ENCODE measurements around the gene PACRG.

The PACRG gene

GRCh38 chr6:163281634-163282033 is 553.9 kb downstream of the PACRG start:
- H3K4me3 ChIP-seq (ENCODE audit: low read length) = no peak overlapping the region
- DNase-seq (ENCODE audit: low read depth, low spot score) = no peak
- no peaks in the 10 kb centered on the region for H3K4me1 ChIP-seq (ENCODE audit: control insufficient read depth, insufficient read depth, low read length)
- H3K9me3 ChIP-seq (ENCODE audit: control insufficient read depth, insufficient read depth, low read length) = no peaks in the 10 kb centered on the region
- no peaks in the 10 kb centered on the region for H3K27me3 ChIP-seq (ENCODE audit: control insufficient read depth, insufficient read depth, low read length)
- H3K36me3 ChIP-seq (ENCODE audit: control insufficient read depth, insufficient read depth, low read length) = no peaks in the 10 kb centered on the region
- no peak overlapping the region for H3K27ac ChIP-seq (ENCODE audit: low read length)
- WGBS (ENCODE audit: insufficient coverage, insufficient read length) = 100% methylated on average over 1 of the region's 1 CpG

DNA sequence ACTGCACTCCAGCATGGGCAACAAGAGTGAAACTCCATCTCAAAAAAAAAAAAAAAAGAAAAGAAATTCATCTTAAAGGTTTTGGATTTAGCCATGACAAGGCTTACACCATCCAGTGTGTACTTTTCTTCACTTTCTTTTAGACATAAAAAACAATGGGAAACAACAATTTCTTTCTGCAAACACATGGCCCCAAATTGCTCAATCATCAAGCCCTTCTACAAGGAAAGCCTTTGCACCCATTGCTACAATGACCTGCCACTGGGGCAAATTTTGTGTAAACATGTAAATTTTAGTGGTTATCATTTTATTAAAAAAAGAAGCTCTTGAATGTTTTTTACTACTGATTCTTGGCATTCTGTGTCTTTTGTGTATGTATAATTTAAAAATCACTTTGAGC is 554.9 kb downstream of the PACRG start:
- H3K27ac ChIP-seq (ENCODE audit: low read length) = no peak overlapping the region
- no peaks in the 10 kb centered on the region for H3K4me1 ChIP-seq (ENCODE audit: control insufficient read depth, insufficient read depth, low read length)
- H3K9me3 ChIP-seq (ENCODE audit: control insufficient read depth, insufficient read depth, low read length) = no peaks in the 10 kb centered on the region
- H3K4me3 ChIP-seq (ENCODE audit: low read length) = no peak overlapping the region
- H3K27me3 ChIP-seq (ENCODE audit: control insufficient read depth, insufficient read depth, low read length) = no peaks in the 10 kb centered on the region
- H3K36me3 ChIP-seq (ENCODE audit: control insufficient read depth, insufficient read depth, low read length) = no peaks in the 10 kb centered on the region
- no peak for DNase-seq (ENCODE audit: low read depth, low spot score)

GRCh38 chr6:163284151-163284550 is 556.4 kb downstream of the PACRG start:
- no peaks in the 10 kb centered on the region for H3K9me3 ChIP-seq (ENCODE audit: control insufficient read depth, insufficient read depth, low read length)
- H3K27me3 ChIP-seq (ENCODE audit: control insufficient read depth, insufficient read depth, low read length) = no peaks in the 10 kb centered on the region
- no CpG with 5 or more reads among the region's 5 CpGs for WGBS (ENCODE audit: insufficient coverage, insufficient read length)
- H3K36me3 ChIP-seq (ENCODE audit: control insufficient read depth, insufficient read depth, low read length) = no peaks in the 10 kb centered on the region
- no peak for DNase-seq (ENCODE audit: low read depth, low spot score)
- H3K27ac ChIP-seq (ENCODE audit: low read length) = no peak overlapping the region
- no peaks in the 10 kb centered on the region for H3K4me1 ChIP-seq (ENCODE audit: control insufficient read depth, insufficient read depth, low read length)
- no peak overlapping the region for H3K4me3 ChIP-seq (ENCODE audit: low read length)

GRCh38 chr6:163285691-163286090 is 557.9 kb downstream of the PACRG start:
- H3K36me3 ChIP-seq (ENCODE audit: control insufficient read depth, insufficient read depth, low read length) = no peaks in the 10 kb centered on the region
- H3K4me1 ChIP-seq (ENCODE audit: control insufficient read depth, insufficient read depth, low read length) = no peaks in the 10 kb centered on the region
- H3K9me3 ChIP-seq (ENCODE audit: control insufficient read depth, insufficient read depth, low read length) = no peaks in the 10 kb centered on the region
- no peaks in the 10 kb centered on the region for H3K27me3 ChIP-seq (ENCODE audit: control insufficient read depth, insufficient read depth, low read length)
- no CpG with 5 or more reads among the region's 7 CpGs for WGBS (ENCODE audit: insufficient coverage, insufficient read length)
- H3K4me3 ChIP-seq (ENCODE audit: low read length) = no peak overlapping the region
- H3K27ac ChIP-seq (ENCODE audit: low read length) = no peak overlapping the region
- DNase-seq (ENCODE audit: low read depth, low spot score) = no peak

DNA sequence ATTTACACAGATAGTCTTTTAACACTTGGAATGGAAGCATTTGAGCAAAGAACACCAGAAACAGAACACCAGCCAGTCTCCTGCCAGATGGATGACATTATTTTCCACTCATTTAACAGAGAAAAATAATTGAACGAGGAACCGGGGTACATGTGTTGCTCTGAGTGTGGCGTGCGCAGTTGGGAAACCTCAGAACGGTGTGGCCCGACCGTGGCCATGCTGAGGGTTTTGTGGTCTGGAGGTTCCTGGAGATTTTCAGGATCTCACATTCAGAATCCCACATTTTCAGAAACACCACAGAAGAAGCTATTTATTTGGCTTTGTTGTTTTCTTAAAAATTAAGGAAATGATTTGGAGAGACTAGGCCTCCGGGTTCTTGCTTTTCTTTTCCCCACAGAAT is 559.9 kb downstream of the PACRG start:
- H3K4me1 ChIP-seq (ENCODE audit: control insufficient read depth, insufficient read depth, low read length) = no peaks in the 10 kb centered on the region
- no peaks in the 10 kb centered on the region for H3K9me3 ChIP-seq (ENCODE audit: control insufficient read depth, insufficient read depth, low read length)
- DNase-seq (ENCODE audit: low read depth, low spot score) = no peak
- no CpG with 5 or more reads among the region's 8 CpGs for WGBS (ENCODE audit: insufficient coverage, insufficient read length)
- no peaks in the 10 kb centered on the region for H3K36me3 ChIP-seq (ENCODE audit: control insufficient read depth, insufficient read depth, low read length)
- H3K27ac ChIP-seq (ENCODE audit: low read length) = no peak overlapping the region
- no peaks in the 10 kb centered on the region for H3K27me3 ChIP-seq (ENCODE audit: control insufficient read depth, insufficient read depth, low read length)
- no peak overlapping the region for H3K4me3 ChIP-seq (ENCODE audit: low read length)

- Histone ChIP-seq H3K4me1 (ENCODE audit: control insufficient read depth, insufficient read depth, low read length) (no peaks in the 10 kb centered on the region), H3K27me3 (ENCODE audit: control insufficient read depth, insufficient read depth, low read length) (no peaks in the 10 kb centered on the region), H3K4me3 (ENCODE audit: low read length) (no peak overlapping the region), H3K27ac (ENCODE audit: low read length) (no peak overlapping the region), H3K9me3 (ENCODE audit: control insufficient read depth, insufficient read depth, low read length) (no peaks in the 10 kb centered on the region), H3K36me3 (ENCODE audit: control insufficient read depth, insufficient read depth, low read length) (no peaks in the 10 kb centered on the region)
- DNase-seq (ENCODE audit: low read depth, low spot score) = no peak
- no CpG with 5 or more reads among the region's 8 CpGs for WGBS (ENCODE audit: insufficient coverage, insufficient read length)
Observed at GRCh38 chr6:163288066-163288465, 560.3 kb downstream of the PACRG start.

GRCh38 chr6:163288915-163289314 is 561.1 kb downstream of the PACRG start:
- no peaks in the 10 kb centered on the region for H3K36me3 ChIP-seq (ENCODE audit: control insufficient read depth, insufficient read depth, low read length)
- no peak overlapping the region for H3K4me3 ChIP-seq (ENCODE audit: low read length)
- no peaks in the 10 kb centered on the region for H3K27me3 ChIP-seq (ENCODE audit: control insufficient read depth, insufficient read depth, low read length)
- no CpG with 5 or more reads among the region's 11 CpGs for WGBS (ENCODE audit: insufficient coverage, insufficient read length)
- no peak overlapping the region for H3K27ac ChIP-seq (ENCODE audit: low read length)
- DNase-seq (ENCODE audit: low read depth, low spot score) = no peak
- H3K4me1 ChIP-seq (ENCODE audit: control insufficient read depth, insufficient read depth, low read length) = no peaks in the 10 kb centered on the region
- H3K9me3 ChIP-seq (ENCODE audit: control insufficient read depth, insufficient read depth, low read length) = no peaks in the 10 kb centered on the region

- Histone ChIP-seq H3K9me3 (ENCODE audit: control insufficient read depth, insufficient read depth, low read length) (no peaks in the 10 kb centered on the region), H3K36me3 (ENCODE audit: control insufficient read depth, insufficient read depth, low read length) (no peaks in the 10 kb centered on the region), H3K4me3 (ENCODE audit: low read length) (no peak overlapping the region), H3K4me1 (ENCODE audit: control insufficient read depth, insufficient read depth, low read length) (no peaks in the 10 kb centered on the region), H3K27ac (ENCODE audit: low read length) (no peak overlapping the region), H3K27me3 (ENCODE audit: control insufficient read depth, insufficient read depth, low read length) (no peaks in the 10 kb centered on the region)
- no CpG with 5 or more reads among the region's 4 CpGs for WGBS (ENCODE audit: insufficient coverage, insufficient read length)
- DNase-seq (ENCODE audit: low read depth, low spot score) = no peak
Observed at GRCh38 chr6:163289447-163289846, 561.7 kb downstream of the PACRG start.

DNA sequence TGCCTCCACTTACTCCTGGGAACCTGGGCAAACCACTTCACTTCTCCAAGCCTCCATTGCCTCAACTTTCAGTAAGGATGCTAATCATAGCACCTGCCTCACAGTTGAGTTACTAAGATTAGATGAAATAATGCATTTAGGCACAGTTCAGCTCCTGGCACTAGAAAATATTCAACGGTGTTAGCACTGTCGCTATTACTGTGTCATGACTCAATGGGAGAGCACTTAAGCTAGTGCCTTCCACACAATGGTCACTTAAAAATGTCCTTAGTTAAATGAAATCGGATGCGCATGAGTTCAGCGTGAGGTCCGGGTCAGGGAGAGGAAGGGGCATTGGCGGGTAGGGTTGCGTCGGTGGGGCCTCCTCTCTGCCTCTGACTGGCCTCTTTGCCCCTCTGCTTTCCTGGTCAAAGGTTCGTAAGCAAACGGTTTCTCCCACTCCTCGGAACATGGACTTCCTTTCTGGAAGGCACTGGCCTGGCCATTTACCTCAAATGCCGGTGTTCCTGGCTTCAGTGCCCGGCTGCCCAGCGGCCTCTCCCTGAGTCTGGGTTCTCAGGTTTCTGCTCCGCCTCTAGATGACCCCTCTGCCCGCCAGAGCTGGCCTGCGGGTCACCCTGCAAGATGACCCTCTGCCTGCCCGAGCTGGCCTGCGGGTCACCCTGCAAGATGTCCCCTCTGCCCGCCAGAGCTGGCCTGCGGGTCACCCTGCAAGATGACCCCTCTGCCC is 562.9 kb downstream of the PACRG start:
- H3K4me3 ChIP-seq (ENCODE audit: low read length) = no peak overlapping the region
- DNase-seq (ENCODE audit: low read depth, low spot score) = no peak
- H3K27me3 ChIP-seq (ENCODE audit: control insufficient read depth, insufficient read depth, low read length) = no peaks in the 10 kb centered on the region
- WGBS (ENCODE audit: insufficient coverage, insufficient read length) = no CpG with 5 or more reads among the region's 22 CpGs
- H3K36me3 ChIP-seq (ENCODE audit: control insufficient read depth, insufficient read depth, low read length) = no peaks in the 10 kb centered on the region
- no peak overlapping the region for H3K27ac ChIP-seq (ENCODE audit: low read length)
- H3K9me3 ChIP-seq (ENCODE audit: control insufficient read depth, insufficient read depth, low read length) = no peaks in the 10 kb centered on the region
- H3K4me1 ChIP-seq (ENCODE audit: control insufficient read depth, insufficient read depth, low read length) = no peaks in the 10 kb centered on the region

GRCh38 chr6:163291622-163292021 is 563.8 kb downstream of the PACRG start:
- no peak for DNase-seq (ENCODE audit: low read depth, low spot score)
- Histone ChIP-seq H3K4me1 (ENCODE audit: control insufficient read depth, insufficient read depth, low read length) (no peaks in the 10 kb centered on the region), H3K36me3 (ENCODE audit: control insufficient read depth, insufficient read depth, low read length) (no peaks in the 10 kb centered on the region), H3K9me3 (ENCODE audit: control insufficient read depth, insufficient read depth, low read length) (no peaks in the 10 kb centered on the region), H3K27ac (ENCODE audit: low read length) (no peak overlapping the region), H3K27me3 (ENCODE audit: control insufficient read depth, insufficient read depth, low read length) (no peaks in the 10 kb centered on the region), H3K4me3 (ENCODE audit: low read length) (no peak overlapping the region)
- WGBS (ENCODE audit: insufficient coverage, insufficient read length) = no CpG with 5 or more reads among the region's 5 CpGs

- no peak for DNase-seq (ENCODE audit: low read depth, low spot score)
- no CpG with 5 or more reads among the region's 6 CpGs for WGBS (ENCODE audit: insufficient coverage, insufficient read length)
- no peaks in the 10 kb centered on the region for H3K9me3 ChIP-seq (ENCODE audit: control insufficient read depth, insufficient read depth, low read length)
Observed at GRCh38 chr6:163293286-163293685, 565.5 kb downstream of the PACRG start.

More at GRCh38 chr6:163293286-163293685, 565.5 kb downstream of the PACRG start:
- Histone ChIP-seq H3K27ac (ENCODE audit: low read length) (no peak overlapping the region), H3K36me3 (ENCODE audit: control insufficient read depth, insufficient read depth, low read length) (no peaks in the 10 kb centered on the region), H3K4me1 (ENCODE audit: control insufficient read depth, insufficient read depth, low read length) (no peaks in the 10 kb centered on the region), H3K4me3 (ENCODE audit: low read length) (no peak overlapping the region), H3K27me3 (ENCODE audit: control insufficient read depth, insufficient read depth, low read length) (no peaks in the 10 kb centered on the region)
